GM12874 (cell line): ENCODE results near the gene CDC20.

Experiments
- TF ChIP-seq, protein P1 (sequence below): IDR thresholded peaks from 2 replicates; pipeline ENCODE4 v1.5.1; 2011; ENCODE audit warnings: low read depth, mild to moderate bottlenecking, control low read depth, low read length, moderate library complexity; ENCODE audit not compliant: insufficient read depth

CDC20 gene

DNA sequence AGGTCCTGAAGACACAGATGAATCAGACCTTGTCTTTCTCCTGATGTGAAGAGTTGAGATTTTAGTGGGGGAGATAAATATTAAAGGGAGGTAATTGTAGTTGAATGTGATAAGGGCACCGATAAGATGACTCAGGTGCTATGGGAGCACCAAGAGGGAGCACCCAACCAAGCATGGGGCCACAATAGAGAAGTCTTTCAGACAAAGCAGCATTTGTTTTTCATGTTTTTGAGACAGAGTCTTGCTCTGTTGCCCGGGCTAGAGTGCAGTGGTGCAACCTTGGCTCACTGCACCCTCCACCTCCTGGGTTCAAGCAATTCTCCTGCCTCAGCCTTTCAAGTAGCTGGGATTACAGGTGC lies 47.1 kb downstream of the CDC20 start:
- TF ChIP-seq, protein P1, sequence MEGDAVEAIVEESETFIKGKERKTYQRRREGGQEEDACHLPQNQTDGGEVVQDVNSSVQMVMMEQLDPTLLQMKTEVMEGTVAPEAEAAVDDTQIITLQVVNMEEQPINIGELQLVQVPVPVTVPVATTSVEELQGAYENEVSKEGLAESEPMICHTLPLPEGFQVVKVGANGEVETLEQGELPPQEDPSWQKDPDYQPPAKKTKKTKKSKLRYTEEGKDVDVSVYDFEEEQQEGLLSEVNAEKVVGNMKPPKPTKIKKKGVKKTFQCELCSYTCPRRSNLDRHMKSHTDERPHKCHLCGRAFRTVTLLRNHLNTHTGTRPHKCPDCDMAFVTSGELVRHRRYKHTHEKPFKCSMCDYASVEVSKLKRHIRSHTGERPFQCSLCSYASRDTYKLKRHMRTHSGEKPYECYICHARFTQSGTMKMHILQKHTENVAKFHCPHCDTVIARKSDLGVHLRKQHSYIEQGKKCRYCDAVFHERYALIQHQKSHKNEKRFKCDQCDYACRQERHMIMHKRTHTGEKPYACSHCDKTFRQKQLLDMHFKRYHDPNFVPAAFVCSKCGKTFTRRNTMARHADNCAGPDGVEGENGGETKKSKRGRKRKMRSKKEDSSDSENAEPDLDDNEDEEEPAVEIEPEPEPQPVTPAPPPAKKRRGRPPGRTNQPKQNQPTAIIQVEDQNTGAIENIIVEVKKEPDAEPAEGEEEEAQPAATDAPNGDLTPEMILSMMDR = no peak

DNA sequence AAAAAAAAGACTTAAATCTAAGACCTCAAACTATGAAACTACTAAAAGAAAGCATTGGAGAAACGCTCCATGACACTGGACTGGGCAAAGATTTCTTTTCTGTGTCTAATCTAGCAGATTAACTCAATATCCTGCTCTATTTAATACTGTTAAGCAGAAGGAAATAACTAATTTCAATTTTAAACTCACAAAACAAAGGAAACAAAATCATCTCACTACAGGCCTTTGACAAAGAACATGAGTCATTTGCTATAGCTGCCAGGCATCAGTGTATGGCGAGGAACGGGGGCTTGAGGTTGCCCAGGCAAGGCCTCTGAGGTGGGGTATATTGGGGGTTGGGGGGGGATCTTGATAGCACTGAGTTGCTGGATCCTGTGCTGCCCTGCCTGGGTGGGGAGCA lies 51.8 kb downstream of the CDC20 start:
- TF ChIP-seq, protein P1 = no peak
